Neuronal stem cell (in vitro differentiated cells): ENCODE data around the gene MBP.

Source experiments
- DNase-seq: peaks from one replicate; pipeline ENCODE4 v3.0.0-alpha.2; 2013; ENCODE audit warnings: low spot score
- H2AFZ ChIP-seq: one replicate; pipeline ENCODE4 v1.6.1; 2013; ENCODE audit warnings: mild to moderate bottlenecking, low read length, inconsistent platforms
- H2AK5ac ChIP-seq: 2 replicates; pipeline ENCODE4 v1.6.1; 2013; ENCODE audit warnings: low read depth, mild to moderate bottlenecking, inconsistent platforms, low read length, moderate library complexity, mixed read lengths
- H2BK120ac ChIP-seq: 2 replicates; pipeline ENCODE4 v1.6.1; 2013; ENCODE audit warnings: low read depth, mild to moderate bottlenecking, inconsistent platforms, low read length, moderate library complexity, mixed read lengths
- H2BK12ac ChIP-seq: one replicate; pipeline ENCODE4 v1.6.1; 2013; ENCODE audit warnings: low read length, inconsistent platforms
- H2BK15ac ChIP-seq: 2 replicates; pipeline ENCODE4 v1.6.1; 2013; ENCODE audit warnings: mild to moderate bottlenecking, low read length, inconsistent platforms, mixed read lengths
- H2BK5ac ChIP-seq: one replicate; pipeline ENCODE4 v1.6.1; 2013; ENCODE audit warnings: inconsistent platforms, mild to moderate bottlenecking, low read length, moderate library complexity
- H3K14ac ChIP-seq: one replicate; pipeline ENCODE4 v1.6.1; 2013; ENCODE audit warnings: low read length, inconsistent platforms
- H3K18ac ChIP-seq: 2 replicates; pipeline ENCODE4 v1.6.1; 2013; ENCODE audit warnings: low read length, inconsistent platforms
- H3K23ac ChIP-seq: 2 replicates; pipeline ENCODE4 v1.6.1; 2013; ENCODE audit warnings: low read depth, mild to moderate bottlenecking, mixed read lengths, low read length, inconsistent platforms; ENCODE audit not compliant: poor library complexity
- H3K27ac ChIP-seq: replicated peaks from 3 replicates; pipeline ENCODE4 v1.5.1; 2013; ENCODE audit warnings: low read length, inconsistent platforms
- H3K27me3 ChIP-seq, 3 experiments: 2 replicates each; pipeline ENCODE4 v1.6.1; 2013; ENCODE audit warnings: low read length in 3 of 3, mild to moderate bottlenecking in 2 of 3, inconsistent platforms in 1 of 3, low read depth in 1 of 3, mixed read lengths in 1 of 3, moderate library complexity in 1 of 3; ENCODE audit not compliant: control insufficient read depth in 3 of 3, insufficient read depth in 3 of 3
- H3K36me3 ChIP-seq, 2 donors: replicated peaks in 1 of 2; 2 replicates each; pipeline ENCODE4 v1.6.1; 2013; ENCODE audit warnings: low read length in 2 of 2; ENCODE audit not compliant: control insufficient read depth in 2 of 2, insufficient read depth in 2 of 2
- H3K4ac ChIP-seq: 2 replicates; pipeline ENCODE4 v1.6.1; 2013; ENCODE audit warnings: inconsistent platforms, mild to moderate bottlenecking, low read length, moderate library complexity
- H3K4me1 ChIP-seq, 2 donors: 1 replicate in 1 of 2; 2 replicates in 1 of 2; pipeline ENCODE4 v1.6.1; 2013; ENCODE audit warnings: low read length in 2 of 2, low read depth in 1 of 2; ENCODE audit not compliant: control insufficient read depth in 2 of 2, insufficient read depth in 1 of 2
- H3K4me2 ChIP-seq: one replicate; pipeline ENCODE4 v1.6.1; 2013; ENCODE audit warnings: mild to moderate bottlenecking, low read length, inconsistent platforms; ENCODE audit not compliant: insufficient read depth, poor library complexity, severe bottlenecking
- H3K4me3 ChIP-seq, 2 donors: 2 replicates each; pipeline ENCODE4 v1.5.1; 2013; ENCODE audit warnings: low read length in 2 of 2, mild to moderate bottlenecking in 2 of 2, inconsistent platforms in 1 of 2, moderate library complexity in 1 of 2
- H3K79me1 ChIP-seq: one replicate; pipeline ENCODE4 v1.6.1; 2013; ENCODE audit warnings: low read depth, mild to moderate bottlenecking, inconsistent platforms, low read length, moderate library complexity
- H3K9ac ChIP-seq: one replicate; pipeline ENCODE4 v1.6.1; 2013; ENCODE audit warnings: mild to moderate bottlenecking, low read depth, low read length, inconsistent platforms; ENCODE audit not compliant: poor library complexity
- H3K9me3 ChIP-seq, 2 donors: replicated peaks in 1 of 2; 2 replicates each; pipeline versions ENCODE3 to v1.6.1; 2013; ENCODE audit warnings: low read length in 2 of 2, mild to moderate bottlenecking in 2 of 2, inconsistent platforms in 1 of 2, low read depth in 1 of 2, mixed read lengths in 1 of 2, moderate library complexity in 1 of 2; ENCODE audit not compliant: control insufficient read depth in 2 of 2, insufficient read depth in 1 of 2
- H4K8ac ChIP-seq: one replicate; pipeline ENCODE4 v1.6.1; 2013; ENCODE audit warnings: low read depth, mild to moderate bottlenecking, inconsistent platforms, low read length, moderate library complexity
- H4K91ac ChIP-seq: one replicate; pipeline ENCODE4 v1.6.1; 2013; ENCODE audit warnings: low read length, low read depth, mild to moderate bottlenecking, inconsistent platforms; ENCODE audit not compliant: poor library complexity
- WGBS, 2 donors: extraction: QIAGEN DNeasy Blood & Tissue Kit; methylation state at CpG; one replicate each; pipeline ENCODE4 v1.1.7; 2013; ENCODE audit warnings: missing lambda C conversion rate in 2 of 2, mixed read lengths in 1 of 2; ENCODE audit not compliant: insufficient read length in 2 of 2, insufficient replicate concordance in 1 of 2; ENCODE audit errors: extremely low coverage in 2 of 2; 5-methylcytosine and 5-hydroxymethylcytosine counted together

The MBP gene

GRCh38 chr18:77119101-77119850 lies 13.3 kb downstream of the MBP start:
- Histone ChIP-seq H3K79me1 (no peaks in the 10 kb centered on the region), H3K9ac (peak overlapping the region; percentile 76), H3K36me3 (no peaks in the 10 kb centered on the region), H3K4me3 (no peak overlapping the region), H2BK120ac (no peak overlapping the region), H3K4ac (no peak overlapping the region), H2BK5ac (peak overlapping the region; percentile 58), H3K18ac (peak overlapping the region; percentile 84), H4K91ac (peak overlapping the region; percentile 9), H2AFZ (no peak overlapping the region), H2AK5ac (peak overlapping the region; percentile 66), H3K14ac (no peak overlapping the region), H3K27ac (no peak overlapping the region), H4K8ac (no peak overlapping the region), H3K9me3 (peaks cover 0 to 4% of the 10 kb centered on the region in 2 donors), H3K4me2 (no peak overlapping the region), H2BK15ac (peak overlapping the region; percentile 30), H3K23ac (peak overlapping the region; percentile 66), H3K27me3 (no peaks in the 10 kb centered on the region), H3K4me1 (peaks cover 0 to 3% of the 10 kb centered on the region in 2 donors), H2BK12ac (no peak overlapping the region)
- DNase-seq: no peak
- no CpG with 5 or more reads among the region's 12 CpGs for WGBS, 2 donors

GRCh38 chr18:77118256-77119090 lies 14.1 kb downstream of the MBP start:
- no peak for DNase-seq
- Histone ChIP-seq H2BK15ac (no peak overlapping the region), H3K14ac (peak overlapping the region; percentile 22), H4K8ac (no peak overlapping the region), H3K4me3 (peak overlapping the region in 1 of 2 donors; percentile 3), H2BK12ac (no peak overlapping the region), H3K27me3 (no peaks in the 10 kb centered on the region), H3K27ac (no peak overlapping the region), H3K23ac (peak overlapping the region; percentile 66), H4K91ac (peak overlapping the region; percentile 69), H3K4me1 (peaks cover 0 to 3% of the 10 kb centered on the region in 2 donors), H3K4me2 (no peak overlapping the region), H2AK5ac (peak overlapping the region; percentile 66), H3K18ac (peak overlapping the region; percentile 18), H2BK120ac (no peak overlapping the region), H2BK5ac (peak overlapping the region; percentile 30), H3K36me3 (no peaks in the 10 kb centered on the region), H3K9me3 (peaks cover 0 to 4% of the 10 kb centered on the region in 2 donors), H3K9ac (no peak overlapping the region), H3K4ac (no peak overlapping the region), H3K79me1 (no peaks in the 10 kb centered on the region), H2AFZ (no peak overlapping the region)
- 100% methylated on average over 1 of the region's 12 CpGs; no CpG with 5 or more reads in 1 of the 2 donors for WGBS, 2 donors

GRCh38 chr18:77116201-77117080 lies 16.1 kb downstream of the MBP start:
- H2AK5ac ChIP-seq: no peak overlapping the region
- no peak overlapping the region for H4K91ac ChIP-seq
- no peak overlapping the region for H3K18ac ChIP-seq
- WGBS, 2 donors: no CpG with 5 or more reads among the region's 18 CpGs
- no peak overlapping the region for H4K8ac ChIP-seq
- H3K36me3 ChIP-seq: no peaks in the 10 kb centered on the region
- no peak overlapping the region for H2BK5ac ChIP-seq
- no peaks in the 10 kb centered on the region for H3K27me3 ChIP-seq
- no peak overlapping the region for H2BK120ac ChIP-seq
- no peak overlapping the region for H3K23ac ChIP-seq
- H3K4me1 ChIP-seq: peaks cover 0 to 3% of the 10 kb centered on the region in 2 donors
- H3K9ac ChIP-seq: no peak overlapping the region
- H3K27ac ChIP-seq: no peak overlapping the region
- peaks cover 0 to 4% of the 10 kb centered on the region in 2 donors for H3K9me3 ChIP-seq
- no peak overlapping the region for H3K4me3 ChIP-seq
- no peak overlapping the region for H2BK12ac ChIP-seq
- H3K79me1 ChIP-seq: no peaks in the 10 kb centered on the region
- H2BK15ac ChIP-seq: no peak overlapping the region
- no peak overlapping the region for H3K14ac ChIP-seq
- H2AFZ ChIP-seq: no peak overlapping the region
- no peak for DNase-seq
- H3K4ac ChIP-seq: no peak overlapping the region
- no peak overlapping the region for H3K4me2 ChIP-seq
